Measurements from ENCODE around the gene ABCC5.
A peak's percentile ranks its signal among the peaks of the same experiment; 100 is the strongest.
"Not testable (repeated sequence)": the region's sequence is repeated elsewhere in the genome, so short reads cannot be mapped to it uniquely, and the experiment has no call there.

The ABCC5 gene

GRCh38 chr3:184007143-184007813 is 10.4 kb downstream of the ABCC5 start:
- Mint-ChIP-seq H3K4me1 (ENCODE audit: low read depth) (peaks cover 63% of the 10 kb centered on the region), H3K36me3 (ENCODE audit: low read depth) (peaks cover 59% of the 10 kb centered on the region), H3K4me3 (peak overlapping the region; percentile 74), H3K27ac (peak overlapping the region; percentile 97)
- H3K27me3 Mint-ChIP-seq, H3K9me3 Mint-ChIP-seq: not testable (repeated sequence)
- intact Hi-C loops (cut with micrococcal nuclease) = loop anchor here (1.0 kb wide), 1 partner anchor 10 kb away; the partner anchor contains the start of gene ABCC5

- peak overlapping the region; percentile 97 for H3K27ac Mint-ChIP-seq
- H3K4me3 Mint-ChIP-seq = peak overlapping the region; percentile 93
- H3K4me1 Mint-ChIP-seq (ENCODE audit: low read depth) = peaks cover 69% of the 10 kb centered on the region
- H3K27me3 Mint-ChIP-seq = no peaks in the 10 kb centered on the region
- peaks cover 54% of the 10 kb centered on the region for H3K36me3 Mint-ChIP-seq (ENCODE audit: low read depth)
- intact Hi-C loops (cut with micrococcal nuclease) = no loop called here
- H3K9me3 Mint-ChIP-seq = no peaks in the 10 kb centered on the region
Measured at GRCh38 chr3:184005941-184006507, 11.7 kb downstream of the ABCC5 start.

GRCh38 chr3:184004476-184004875 is 13.2 kb downstream of the ABCC5 start:
- peaks cover 47% of the 10 kb centered on the region for H3K36me3 Mint-ChIP-seq (ENCODE audit: low read depth)
- H3K27ac Mint-ChIP-seq = peak overlapping the region; percentile 73
- intact Hi-C loops (cut with micrococcal nuclease) = no loop called here
- H3K4me1 Mint-ChIP-seq (ENCODE audit: low read depth) = peaks cover 66% of the 10 kb centered on the region
- H3K9me3 Mint-ChIP-seq = no peaks in the 10 kb centered on the region
- peak overlapping the region; percentile 2 for H3K4me3 Mint-ChIP-seq
- no peaks in the 10 kb centered on the region for H3K27me3 Mint-ChIP-seq

GRCh38 chr3:184003187-184003967 is 14.3 kb downstream of the ABCC5 start:
- H3K36me3 Mint-ChIP-seq (ENCODE audit: low read depth) = peaks cover 37% of the 10 kb centered on the region
- H3K9me3 Mint-ChIP-seq = no peaks in the 10 kb centered on the region
- H3K27me3 Mint-ChIP-seq = no peaks in the 10 kb centered on the region
- peaks cover 65% of the 10 kb centered on the region for H3K4me1 Mint-ChIP-seq (ENCODE audit: low read depth)
- H3K27ac Mint-ChIP-seq = peak overlapping the region; percentile 73
- intact Hi-C loops (cut with micrococcal nuclease) = no loop called here
- peak overlapping the region; percentile 9 for H3K4me3 Mint-ChIP-seq

- intact Hi-C loops (cut with micrococcal nuclease) = no loop called here
- no peaks in the 10 kb centered on the region for H3K27me3 Mint-ChIP-seq
Measured at GRCh38 chr3:184002469-184002868, 15.2 kb downstream of the ABCC5 start.

GRCh38 chr3:184001761-184002160 is 15.9 kb downstream of the ABCC5 start:
- Mint-ChIP-seq H3K4me1 (ENCODE audit: low read depth) (peaks cover 60% of the 10 kb centered on the region), H3K27me3 (no peaks in the 10 kb centered on the region), H3K4me3 (no peak overlapping the region), H3K9me3 (no peaks in the 10 kb centered on the region), H3K36me3 (ENCODE audit: low read depth) (peaks cover 36% of the 10 kb centered on the region), H3K27ac (peak overlapping the region; percentile 73)
- intact Hi-C loops (cut with micrococcal nuclease) = no loop called here

More at GRCh38 chr3:184002469-184002868, 15.2 kb downstream of the ABCC5 start:
- Mint-ChIP-seq H3K36me3 (ENCODE audit: low read depth) (peaks cover 36% of the 10 kb centered on the region), H3K9me3 (no peaks in the 10 kb centered on the region), H3K27ac (peak overlapping the region; percentile 73), H3K4me1 (ENCODE audit: low read depth) (peaks cover 62% of the 10 kb centered on the region), H3K4me3 (no peak overlapping the region)

GRCh38 chr3:183991403-183991802 is 26.3 kb downstream of the ABCC5 start:
- Mint-ChIP-seq H3K27me3 (no peaks in the 10 kb centered on the region), H3K27ac (no peak overlapping the region), H3K4me1 (ENCODE audit: low read depth) (peaks cover 15% of the 10 kb centered on the region), H3K36me3 (ENCODE audit: low read depth) (peaks cover 49% of the 10 kb centered on the region), H3K9me3 (no peaks in the 10 kb centered on the region), H3K4me3 (no peak overlapping the region)
- intact Hi-C loops (cut with micrococcal nuclease) = no loop called here

- H3K4me3 Mint-ChIP-seq = no peak overlapping the region
- H3K9me3 Mint-ChIP-seq = no peaks in the 10 kb centered on the region
- peak overlapping the region; percentile 16 for H3K27ac Mint-ChIP-seq
- intact Hi-C loops (cut with micrococcal nuclease) = no loop called here
- peaks cover 58% of the 10 kb centered on the region for H3K36me3 Mint-ChIP-seq (ENCODE audit: low read depth)
- H3K4me1 Mint-ChIP-seq (ENCODE audit: low read depth) = peaks cover 26% of the 10 kb centered on the region
- H3K27me3 Mint-ChIP-seq = no peaks in the 10 kb centered on the region
Measured at GRCh38 chr3:183988216-183988790, 29.4 kb downstream of the ABCC5 start.

- H3K36me3 Mint-ChIP-seq (ENCODE audit: low read depth) = peaks cover 70% of the 10 kb centered on the region
- H3K4me3 Mint-ChIP-seq = no peak overlapping the region
- no peak overlapping the region for H3K27ac Mint-ChIP-seq
- H3K9me3 Mint-ChIP-seq = no peaks in the 10 kb centered on the region
- H3K4me1 Mint-ChIP-seq (ENCODE audit: low read depth) = peaks cover 26% of the 10 kb centered on the region
- intact Hi-C loops (cut with micrococcal nuclease) = no loop called here
- no peaks in the 10 kb centered on the region for H3K27me3 Mint-ChIP-seq
Measured at GRCh38 chr3:183987000-183987600, 30.6 kb downstream of the ABCC5 start.

- intact Hi-C loops (cut with micrococcal nuclease) = no loop called here
- H3K4me3 Mint-ChIP-seq = no peak overlapping the region
- peaks cover 84% of the 10 kb centered on the region for H3K36me3 Mint-ChIP-seq (ENCODE audit: low read depth)
Measured at GRCh38 chr3:183984749-183985729, 32.6 kb downstream of the ABCC5 start.

GRCh38 chr3:183984127-183984740 is 33.5 kb downstream of the ABCC5 start:
- Mint-ChIP-seq H3K27me3 (no peaks in the 10 kb centered on the region), H3K9me3 (no peaks in the 10 kb centered on the region), H3K36me3 (ENCODE audit: low read depth) (peaks cover 85% of the 10 kb centered on the region), H3K4me1 (ENCODE audit: low read depth) (peaks cover 11% of the 10 kb centered on the region), H3K27ac (peak overlapping the region; percentile 44), H3K4me3 (no peak overlapping the region)
- intact Hi-C loops (cut with micrococcal nuclease) = no loop called here

More at GRCh38 chr3:183984749-183985729, 32.6 kb downstream of the ABCC5 start:
- Mint-ChIP-seq H3K4me1 (ENCODE audit: low read depth) (peaks cover 11% of the 10 kb centered on the region), H3K9me3 (no peaks in the 10 kb centered on the region), H3K27ac (peak overlapping the region; percentile 44), H3K27me3 (no peaks in the 10 kb centered on the region)

GRCh38 chr3:183981990-183982644 is 35.6 kb downstream of the ABCC5 start:
- Mint-ChIP-seq H3K27me3 (no peaks in the 10 kb centered on the region), H3K27ac (no peak overlapping the region), H3K4me1 (ENCODE audit: low read depth) (peaks cover 11% of the 10 kb centered on the region), H3K36me3 (ENCODE audit: low read depth) (peaks cover 85% of the 10 kb centered on the region), H3K9me3 (no peaks in the 10 kb centered on the region), H3K4me3 (no peak overlapping the region)
- intact Hi-C loops (cut with micrococcal nuclease) = no loop called here

All from dendritic cell treated with granulocyte-macrophage colony-stimulating factor and Interleukin-4, amounts not matched to agents 40 ng/mL and 50 ng/mL, for 4 days (primary cell).